D721Med (cell line): ENCODE results near the gene NCK2.

Experiments
- DNase-seq: peaks from one replicate; pipeline ENCODE4 v3.0.0; 2011; ENCODE audit warnings: low spot score; ENCODE audit not compliant: insufficient read length
- FAIRE-seq: peaks from 2 replicates; lab custom pipeline; 2011; peaks lifted over from hg19 to GRCh38; lab: Jason Lieb, UNC
- TF ChIP-seq, protein P1 (sequence below): IDR thresholded peaks from 2 replicates; pipeline ENCODE4 v1.5.1; 2012; ENCODE audit warnings: mild to moderate bottlenecking, control low read depth; ENCODE audit not compliant: insufficient read depth; ENCODE audit errors: missing control alignments

Gene NCK2

DNA sequence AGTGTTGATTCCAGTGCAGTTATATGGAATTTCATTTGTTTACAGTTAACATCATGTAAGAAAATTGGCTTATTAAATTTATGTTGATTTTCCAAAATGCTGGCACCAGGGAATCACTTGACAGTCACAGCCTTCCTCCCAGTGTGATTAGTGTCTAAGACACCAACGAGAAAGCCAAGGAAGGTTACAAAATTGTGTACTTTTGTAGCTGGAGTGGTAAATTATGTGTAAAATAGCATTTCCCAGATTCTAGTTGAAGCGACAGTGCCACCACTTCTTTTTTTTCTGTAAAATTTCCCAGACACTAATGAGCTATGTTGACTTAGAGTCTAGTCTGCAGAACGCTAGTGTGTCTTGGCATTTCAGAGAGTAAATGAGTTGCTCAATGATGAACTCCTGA is 101.3 kb downstream of the NCK2 start:
- DNase-seq (no peak), FAIRE-seq (no peak)
- TF ChIP-seq, protein P1, sequence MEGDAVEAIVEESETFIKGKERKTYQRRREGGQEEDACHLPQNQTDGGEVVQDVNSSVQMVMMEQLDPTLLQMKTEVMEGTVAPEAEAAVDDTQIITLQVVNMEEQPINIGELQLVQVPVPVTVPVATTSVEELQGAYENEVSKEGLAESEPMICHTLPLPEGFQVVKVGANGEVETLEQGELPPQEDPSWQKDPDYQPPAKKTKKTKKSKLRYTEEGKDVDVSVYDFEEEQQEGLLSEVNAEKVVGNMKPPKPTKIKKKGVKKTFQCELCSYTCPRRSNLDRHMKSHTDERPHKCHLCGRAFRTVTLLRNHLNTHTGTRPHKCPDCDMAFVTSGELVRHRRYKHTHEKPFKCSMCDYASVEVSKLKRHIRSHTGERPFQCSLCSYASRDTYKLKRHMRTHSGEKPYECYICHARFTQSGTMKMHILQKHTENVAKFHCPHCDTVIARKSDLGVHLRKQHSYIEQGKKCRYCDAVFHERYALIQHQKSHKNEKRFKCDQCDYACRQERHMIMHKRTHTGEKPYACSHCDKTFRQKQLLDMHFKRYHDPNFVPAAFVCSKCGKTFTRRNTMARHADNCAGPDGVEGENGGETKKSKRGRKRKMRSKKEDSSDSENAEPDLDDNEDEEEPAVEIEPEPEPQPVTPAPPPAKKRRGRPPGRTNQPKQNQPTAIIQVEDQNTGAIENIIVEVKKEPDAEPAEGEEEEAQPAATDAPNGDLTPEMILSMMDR = no peak

DNA sequence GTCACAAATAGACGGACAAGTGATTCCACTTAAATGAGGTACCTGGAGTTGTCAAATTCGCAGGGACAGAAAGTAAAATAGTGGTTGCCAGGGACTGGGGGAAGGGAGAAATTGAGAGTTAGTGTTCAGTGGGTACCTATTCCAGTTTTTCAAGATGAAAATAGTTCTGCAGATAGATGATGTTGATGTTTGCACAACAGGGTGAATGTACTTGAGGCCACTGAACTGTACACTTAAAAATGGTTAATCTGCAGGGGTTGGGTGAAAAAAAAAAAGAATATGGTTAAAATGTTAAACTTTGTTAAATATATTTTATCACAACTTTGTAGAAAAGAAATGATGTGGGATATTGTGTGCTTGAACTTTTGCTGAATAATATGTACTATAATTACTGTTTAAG is 102.3 kb downstream of the NCK2 start:
- TF ChIP-seq, protein P1 = no peak
- DNase-seq (no peak), FAIRE-seq (no peak)

DNA sequence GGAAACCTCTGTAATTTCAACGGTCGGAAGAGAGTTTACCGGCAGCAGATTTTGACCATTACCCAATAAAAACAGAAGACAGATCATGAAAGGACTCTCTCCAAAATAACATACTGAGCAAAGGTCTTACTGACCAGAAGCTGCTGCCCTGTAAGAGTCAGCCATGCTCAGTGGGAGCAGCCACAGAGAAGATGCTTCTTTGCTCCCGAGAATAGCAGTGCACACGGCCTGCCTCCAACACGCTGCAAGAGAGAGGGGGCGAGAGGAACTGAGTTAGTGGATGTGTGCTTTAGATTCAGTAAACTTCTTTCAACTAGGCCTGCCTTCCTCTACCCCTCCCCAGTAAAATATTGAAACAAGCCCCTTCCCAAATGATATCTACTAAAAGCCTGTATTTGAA is 103.7 kb downstream of the NCK2 start:
- no peak for DNase-seq
- TF ChIP-seq, protein P1 = no peak
- no peak for FAIRE-seq

DNA sequence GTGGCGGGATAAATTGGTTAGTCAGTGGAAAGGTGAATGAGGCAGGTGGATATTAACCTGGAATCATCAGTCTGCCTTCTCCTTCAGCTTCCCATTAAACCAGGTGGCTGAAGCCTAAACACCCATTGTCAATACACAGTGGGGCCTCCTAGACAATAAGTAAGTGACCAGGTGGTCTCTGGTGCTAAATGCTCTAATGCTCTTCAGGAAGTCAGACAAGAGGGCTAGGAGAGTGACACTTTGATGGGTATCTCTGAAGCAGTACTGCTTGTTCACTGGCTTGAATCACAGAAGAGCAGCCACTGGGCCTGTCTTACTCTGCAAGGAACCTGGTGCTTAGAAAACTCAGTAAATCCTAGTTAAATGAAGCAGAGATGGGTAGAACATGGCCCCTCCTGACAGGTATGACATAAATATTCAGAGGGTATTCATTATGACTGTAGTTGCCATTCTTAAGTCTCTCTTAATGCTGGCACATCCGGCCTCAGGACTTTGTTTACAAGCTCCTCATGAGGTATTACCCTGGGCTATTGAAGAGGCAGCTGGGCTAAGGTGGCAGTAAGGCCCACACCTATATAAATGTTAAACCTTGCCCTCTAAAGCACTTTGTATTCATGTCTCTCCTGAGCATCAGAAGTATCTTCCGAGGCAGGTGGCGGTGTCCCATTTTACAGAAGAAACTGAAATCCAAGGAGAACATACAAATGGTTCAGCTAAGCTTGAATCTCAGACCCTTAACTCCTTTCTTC is 104.9 kb downstream of the NCK2 start:
- FAIRE-seq (no peak), DNase-seq (no peak)

DNA sequence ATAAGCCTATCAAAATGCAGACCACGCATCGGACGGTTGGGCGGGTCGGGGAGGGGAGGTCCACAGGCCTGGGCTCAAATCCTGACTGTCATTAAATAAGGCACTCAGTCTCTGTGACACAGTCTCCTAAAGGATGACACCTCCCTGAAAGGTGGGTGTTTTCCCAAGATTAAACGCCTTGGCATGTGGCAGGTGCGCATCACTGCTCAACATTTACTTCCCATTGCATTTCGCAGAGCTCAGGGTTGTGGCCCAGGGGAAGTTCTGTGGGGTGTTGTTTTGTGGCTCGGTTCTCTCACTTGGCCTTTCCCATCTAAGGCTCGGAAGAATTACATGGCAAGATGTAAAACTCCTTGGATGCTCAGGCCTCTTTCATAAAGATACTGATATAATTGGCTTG is 107.4 kb downstream of the NCK2 start:
- no peak for FAIRE-seq
- DNase-seq = no peak
- TF ChIP-seq, protein P1 = no peak

More for the DNA sequence above, 104.9 kb downstream of the NCK2 start:
- TF ChIP-seq, protein P1 = no peak

DNA sequence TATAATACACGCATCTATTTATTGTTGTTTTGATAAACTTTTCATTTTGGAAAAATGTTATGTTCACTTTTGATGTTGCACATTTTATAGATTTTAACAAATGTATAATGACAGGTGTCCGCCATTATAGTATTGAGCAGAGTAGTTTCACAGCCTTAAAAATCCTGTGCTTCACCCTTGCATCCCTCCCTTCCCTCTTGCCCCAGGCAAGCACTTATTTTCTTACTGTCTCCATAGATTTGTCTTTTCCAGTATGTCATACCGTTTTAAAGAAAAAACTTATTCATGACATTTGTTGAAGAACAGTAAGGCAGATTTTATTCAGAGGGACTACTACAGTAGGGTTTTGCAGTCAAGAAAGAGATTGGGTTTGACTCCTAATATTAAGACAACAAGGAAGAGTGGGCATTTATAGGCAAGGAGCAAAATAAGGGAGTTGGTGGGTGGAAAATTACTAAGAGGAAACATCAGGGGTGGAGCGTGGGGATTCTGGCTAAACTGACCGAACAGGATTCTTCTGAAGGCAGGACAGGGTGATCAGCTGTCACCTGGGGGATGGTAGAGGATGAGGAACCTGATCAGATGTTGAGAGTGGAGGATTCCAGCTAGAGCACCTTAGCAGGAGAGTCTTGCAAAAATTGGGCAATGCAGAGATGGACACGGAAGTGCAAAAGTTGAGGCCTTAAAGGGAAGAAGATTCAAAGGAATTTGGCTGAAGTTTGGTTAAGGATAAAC is 108.8 kb downstream of the NCK2 start:
- TF ChIP-seq, protein P1 = no peak
- no peak for FAIRE-seq
- DNase-seq = no peak

DNA sequence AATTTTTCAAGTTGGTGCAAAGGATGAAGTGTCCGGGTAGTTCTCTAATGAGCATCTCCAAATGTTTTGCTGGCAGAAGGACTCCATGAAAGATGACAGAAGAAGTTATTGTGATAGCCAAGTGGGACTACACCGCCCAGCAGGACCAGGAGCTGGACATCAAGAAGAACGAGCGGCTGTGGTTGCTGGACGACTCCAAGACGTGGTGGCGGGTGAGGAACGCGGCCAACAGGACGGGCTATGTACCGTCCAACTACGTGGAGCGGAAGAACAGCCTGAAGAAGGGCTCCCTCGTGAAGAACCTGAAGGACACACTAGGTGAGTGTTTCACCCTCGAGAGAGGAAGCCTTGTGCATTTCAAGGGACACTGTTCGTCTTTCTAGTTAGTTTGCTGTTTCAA is 110.3 kb downstream of the NCK2 start:
- TF ChIP-seq, protein P1 = no peak
- FAIRE-seq (no peak), DNase-seq (no peak)
